SK-N-SH (cell line): Measurements from ENCODE around the gene HJV.
"Not testable (repeated sequence)": the region's sequence is repeated elsewhere in the genome, so short reads cannot be mapped to it uniquely, and the experiment has no call there.

Experiments
- CTCF ChIP-seq: fragments of 200-600 bp; sonication (generic); IDR thresholded peaks from 2 replicates; pipeline ENCODE4 v1.6.1; 2017; ENCODE audit warnings: antibody characterized with exemption, mild to moderate bottlenecking, moderate library complexity
- EZH2phosphoT487 ChIP-seq: fragments of 200-600 bp; sonication (generic); IDR thresholded peaks from 2 replicates; pipeline ENCODE4 v1.6.1; 2017; ENCODE audit warnings: low read depth, mixed run types, mild to moderate bottlenecking, antibody characterized with exemption, moderate library complexity, borderline replicate concordance
- MAX ChIP-seq: IDR thresholded peaks from 2 replicates; pipeline ENCODE4 v1.4.0; 2012; ENCODE audit warnings: low read depth
- NRF1 ChIP-seq: IDR thresholded peaks from 2 replicates; pipeline ENCODE4 v1.6.1; 2012; ENCODE audit warnings: low read depth, mild to moderate bottlenecking, low read length

DNA sequence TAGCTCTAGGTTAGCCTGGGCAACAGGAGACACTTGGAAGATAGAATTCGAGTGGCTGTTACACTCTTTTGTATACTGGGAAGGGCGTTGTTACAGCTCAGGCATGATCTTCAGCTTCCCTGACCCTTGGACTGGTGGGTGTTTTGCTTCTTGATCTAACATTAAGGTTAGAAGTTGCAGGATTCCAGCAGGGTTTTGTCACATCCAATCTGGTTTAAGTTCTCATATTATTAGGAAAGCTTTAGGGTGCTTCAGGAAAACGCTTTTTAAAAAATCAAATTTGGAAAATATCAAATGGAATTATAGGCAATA, 29.1 kb upstream of the HJV start:
- TF ChIP-seq CTCF, NRF1, MAX, EZH2phosphoT487: not testable (repeated sequence)
